ENCODE results near the gene STK33.

GRCh38 chr11:8342821-8343681, 251.0 kb downstream of the STK33 start:
- TF ChIP-seq CTCF (conservative IDR thresholded peaks at IDR 0.05) (no peak), ZFX (IDR thresholded peaks at IDR 0.05) (no peak)

Measured in C4-2B (cell line).